ENCODE measurements around the gene PODN.

- no peak for TF ChIP-seq POLR2A (IDR thresholded peaks at IDR 0.05)
- TF ChIP-seq, protein P1, sequence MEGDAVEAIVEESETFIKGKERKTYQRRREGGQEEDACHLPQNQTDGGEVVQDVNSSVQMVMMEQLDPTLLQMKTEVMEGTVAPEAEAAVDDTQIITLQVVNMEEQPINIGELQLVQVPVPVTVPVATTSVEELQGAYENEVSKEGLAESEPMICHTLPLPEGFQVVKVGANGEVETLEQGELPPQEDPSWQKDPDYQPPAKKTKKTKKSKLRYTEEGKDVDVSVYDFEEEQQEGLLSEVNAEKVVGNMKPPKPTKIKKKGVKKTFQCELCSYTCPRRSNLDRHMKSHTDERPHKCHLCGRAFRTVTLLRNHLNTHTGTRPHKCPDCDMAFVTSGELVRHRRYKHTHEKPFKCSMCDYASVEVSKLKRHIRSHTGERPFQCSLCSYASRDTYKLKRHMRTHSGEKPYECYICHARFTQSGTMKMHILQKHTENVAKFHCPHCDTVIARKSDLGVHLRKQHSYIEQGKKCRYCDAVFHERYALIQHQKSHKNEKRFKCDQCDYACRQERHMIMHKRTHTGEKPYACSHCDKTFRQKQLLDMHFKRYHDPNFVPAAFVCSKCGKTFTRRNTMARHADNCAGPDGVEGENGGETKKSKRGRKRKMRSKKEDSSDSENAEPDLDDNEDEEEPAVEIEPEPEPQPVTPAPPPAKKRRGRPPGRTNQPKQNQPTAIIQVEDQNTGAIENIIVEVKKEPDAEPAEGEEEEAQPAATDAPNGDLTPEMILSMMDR (IDR thresholded peaks at IDR 0.05): no peak
Observed at GRCh38 chr1:53038566-53038965, 23.4 kb upstream of the PODN start.
